Panc1 (cell line): Measurements from ENCODE around the gene HSPA2. TPM values are rescaled to one million over a fixed set of nuclear protein-coding genes. Genes with fewer than 3 reads are reported as not detected.

Source experiments
- ATAC-seq: fragments of 200-7000 bp; cut with Tn5 transposase; 2 replicates; pipeline ENCODE4 v1.9.1; 2020; ENCODE audit warnings: mild to moderate bottlenecking, moderate library complexity
- BruUV-seq: library from RNA; stranded (reverse); fragments of 400-500 nt; replicated peaks from 2 replicates; lab custom pipeline; 2021; lab: Mats Ljungman, UMichigan
- CTCF ChIA-PET: fragments of 300-600 bp; sonication (Branson Sonifier 250); formaldehyde crosslinking; loops from one replicate; lab custom pipeline; 2022; ENCODE audit warnings: antibody characterized with exemption; lab: Charles Lee
- POLR2A ChIA-PET: fragments of 300-600 bp; sonication (Branson Sonifier 250); formaldehyde crosslinking; loops from one replicate; lab custom pipeline; 2022; ENCODE audit warnings: antibody characterized with exemption; lab: Charles Lee
- DNase-seq: peaks from one replicate; pipeline ENCODE4 v3.0.0-alpha.2; 2010; ENCODE audit warnings: low read depth, low spot score
- H3K27ac ChIP-seq: 2 replicates; pipeline ENCODE4 v1.5.1; 2011; ENCODE audit warnings: mild to moderate bottlenecking, low read length, inconsistent platforms
- H3K27me3 ChIP-seq: fragments of 200-500 bp; sonication (Bioruptor generic); 2 replicates; pipeline ENCODE4 v1.6.0; 2014; ENCODE audit warnings: low read length, inconsistent platforms; ENCODE audit not compliant: control insufficient read depth, insufficient read depth
- H3K36me3 ChIP-seq: fragments of 200-500 bp; sonication (Bioruptor generic); 2 replicates; pipeline ENCODE4 v1.5.1; 2014; ENCODE audit warnings: inconsistent platforms, mild to moderate bottlenecking, low read length, moderate library complexity; ENCODE audit not compliant: control insufficient read depth, insufficient read depth
- H3K4me1 ChIP-seq: 2 replicates; pipeline ENCODE4 v1.5.1; 2011; ENCODE audit warnings: inconsistent platforms, mild to moderate bottlenecking, low read length, moderate library complexity; ENCODE audit not compliant: control insufficient read depth, insufficient read depth
- H3K4me3 ChIP-seq, 2 experiments: 2 replicates each; pipeline ENCODE4 v1.5.1; 2011 to 2012; ENCODE audit warnings: low read depth in 2 of 2, low read length in 2 of 2, mild to moderate bottlenecking in 2 of 2, inconsistent platforms in 1 of 2, moderate library complexity in 1 of 2
- H3K9me3 ChIP-seq: fragments of 200-500 bp; sonication (Bioruptor generic); 2 replicates; pipeline ENCODE4 v1.5.1; 2014; ENCODE audit warnings: low read depth, mild to moderate bottlenecking, inconsistent platforms, low read length, moderate library complexity; ENCODE audit not compliant: control insufficient read depth, insufficient read depth
- CTCF ChIP-seq: fragments of 450-650 bp; IDR thresholded peaks from 2 replicates; pipeline ENCODE4 v1.5.1; 2017; ENCODE audit warnings: mild to moderate bottlenecking
- POLR2AphosphoS5 ChIP-seq: IDR thresholded peaks from 2 replicates; pipeline ENCODE4 v1.6.1; 2012; ENCODE audit warnings: mild to moderate bottlenecking, low read depth, low read length, moderate library complexity
- REST ChIP-seq, 2 experiments: IDR thresholded peaks; 2 replicates each; pipeline ENCODE4 v1.6.1; 2011 to 2012; ENCODE audit warnings: low read depth in 2 of 2, control low read depth in 1 of 2, low read length in 1 of 2, mild to moderate bottlenecking in 1 of 2, moderate library complexity in 1 of 2; ENCODE audit not compliant: insufficient read depth in 1 of 2
- SIN3A ChIP-seq: IDR thresholded peaks from 2 replicates; pipeline ENCODE4 v1.6.1; 2012; ENCODE audit warnings: low read depth, mild to moderate bottlenecking, low read length, moderate library complexity, borderline replicate concordance; ENCODE audit not compliant: insufficient read depth
- TCF7L2 ChIP-seq: IDR thresholded peaks from 2 replicates; pipeline ENCODE4 v1.6.1; 2011; ENCODE audit warnings: mild to moderate bottlenecking, low read depth, low read length, inconsistent platforms
- in situ Hi-C: cut with HindIII; loops from 2 replicates; pipeline ENCODE4 v1.10.0; 2016; ENCODE audit warnings: low sequenced_read_pairs, low pct_unique_long_range_greater_than_20kb
- intact Hi-C: fragments of 100-400 bp; cut with micrococcal nuclease; formaldehyde crosslinking; loops from one replicate; pipeline ENCODE4 v1.10.0; 2022; ENCODE audit not compliant: unreplicated experiment
- total RNA-seq: library from RNA; stranded (reverse); gene quantifications from one replicate; pipeline ENCODE4 v1.2.1, GENCODE V29; 2021; ENCODE audit not compliant: unreplicated experiment

HSPA2 gene
- total RNA-seq, 1 experiment from 2014 or later = 7.7 TPM

GRCh38 chr14:64504897-64505794 lies 35.4 kb upstream of the HSPA2 start:
- DNase-seq = no peak
- H3K36me3 ChIP-seq = peaks cover 9% of the 10 kb centered on the region; the same call in 1 of the 2 replicates
- intact Hi-C loops (no loop called here), in situ Hi-C loops (no loop called here)
- H3K4me3 ChIP-seq = peak overlapping the region; percentile 83 to 94
- ChIA-PET CTCF (no interaction called here), POLR2A (interaction anchor here (0.6 to 0.7 kb wide), 2 partner anchors 62 to 325 kb away, joined by 4 to 6 read pairs; no protein-coding TSS in a partner anchor)
- H3K4me1 ChIP-seq = peaks cover 41% of the 10 kb centered on the region
- H3K9me3 ChIP-seq = no peaks in the 10 kb centered on the region
- H3K27me3 ChIP-seq = no peaks in the 10 kb centered on the region
- H3K27ac ChIP-seq = peak overlapping the region; percentile 91
- BruUV-seq = no TSS peak
- TF ChIP-seq REST (IDR thresholded peaks at IDR 0.05; ENCODE audit: insufficient read depth in 1 of 2, low read depth in 2 of 2, low read length in 1 of 2) (no peak), TCF7L2 (no peak; the same call in none of the 2 replicates), POLR2AphosphoS5 (no peak; the same call in 1 of the 2 replicates), CTCF (no peak), SIN3A (no peak)
- ATAC-seq = peak; percentile 61

GRCh38 chr14:64506721-64507120 lies 33.8 kb upstream of the HSPA2 start:
- ChIA-PET CTCF (no interaction called here), POLR2A (no interaction called here)
- BruUV-seq = no TSS peak
- Histone ChIP-seq H3K27ac (peak overlapping the region; percentile 81), H3K36me3 (peaks cover 9% of the 10 kb centered on the region; the same call in 1 of the 2 replicates), H3K27me3 (no peaks in the 10 kb centered on the region), H3K4me3 (peak overlapping the region; percentile 83 to 94), H3K4me1 (peaks cover 40% of the 10 kb centered on the region), H3K9me3 (no peaks in the 10 kb centered on the region)
- intact Hi-C loops = no loop called here
- ATAC-seq (no peak), DNase-seq (no peak)
- in situ Hi-C loops = no loop called here
- TF ChIP-seq TCF7L2 (no peak), CTCF (no peak), SIN3A (no peak), REST (IDR thresholded peaks at IDR 0.05; ENCODE audit: insufficient read depth in 1 of 2, low read depth in 2 of 2, low read length in 1 of 2) (no peak)
